Uterus (tissue), 4 donors: Measurements from ENCODE around the gene GSC2. TPM values are rescaled to one million over a fixed set of nuclear protein-coding genes. Genes with fewer than 3 reads are reported as not detected.

Experiments used
- DNase-seq, 2 donors: peaks; one replicate each; pipeline ENCODE4 v3.0.0-alpha.2; 2019 to 2020
- H3K27ac ChIP-seq, 2 donors: fragments of 200-600 bp; sonication (generic); 1 replicate in 1 of 2; 2 replicates in 1 of 2; pipeline ENCODE4 v1.5.1; 2016 to 2018
- H3K27me3 ChIP-seq, 2 donors: fragments of 200-600 bp; sonication (generic); one replicate each; pipeline ENCODE4 v1.5.1; 2018 to 2019; ENCODE audit warnings: control low read depth in 1 of 2
- H3K36me3 ChIP-seq, 2 donors: fragments of 200-600 bp; sonication (generic); one replicate each; pipeline ENCODE4 v1.5.1; 2019; ENCODE audit warnings: control low read depth in 1 of 2
- H3K4me1 ChIP-seq, 2 donors: fragments of 200-600 bp; sonication (generic); one replicate each; pipeline ENCODE4 v1.5.1; 2018 to 2019; ENCODE audit warnings: control low read depth in 1 of 2
- H3K4me3 ChIP-seq, 2 donors: fragments of 200-600 bp; sonication (generic); 1 replicate in 1 of 2; 2 replicates in 1 of 2; pipeline ENCODE4 v1.5.1; 2018 to 2019; ENCODE audit warnings: mild to moderate bottlenecking in 1 of 2
- H3K9me3 ChIP-seq, 2 donors: fragments of 200-600 bp; sonication (generic); one replicate each; pipeline ENCODE4 v1.5.1; 2019; ENCODE audit warnings: control low read depth in 1 of 2
- CTCF ChIP-seq, 4 experiments: fragments of 200-600 bp in 2 of 4; fragments of 450-650 bp in 2 of 4; sonication (generic) in 2 of 4; IDR thresholded peaks; one replicate each; pipeline ENCODE4 v1.5.1; 2016 to 2019; ENCODE audit warnings: antibody characterized with exemption in 4 of 4, mild to moderate bottlenecking in 2 of 4, moderate library complexity in 1 of 4
- POLR2A ChIP-seq, 2 donors: fragments of 450-650 bp; IDR thresholded peaks; one replicate each; pipeline ENCODE4 v1.6.1; 2016; ENCODE audit warnings: antibody characterized with exemption in 2 of 2, mild to moderate bottlenecking in 1 of 2, moderate library complexity in 1 of 2
- intact Hi-C: fragments of 100-400 bp; cut with DNase I; formaldehyde crosslinking; loops from one replicate; pipeline ENCODE4 v1.15.1; 2023; ENCODE audit warnings: low total_unique reads
- total RNA-seq, 4 donors: library from RNA; depleted of rRNA in 3 of 4; stranded (reverse); fragments of >200 nt in 3 of 4; gene quantifications; one replicate each; pipeline versions ENCODE4 v1.1.0 to v1.2.4, GENCODE V29; 2014 to 2023
- donor health status: DM: yes; HTN: yes; CAD: no.

GSC2 gene
- total RNA-seq, 4 donors from 2014 or later, result not detected

DNA sequence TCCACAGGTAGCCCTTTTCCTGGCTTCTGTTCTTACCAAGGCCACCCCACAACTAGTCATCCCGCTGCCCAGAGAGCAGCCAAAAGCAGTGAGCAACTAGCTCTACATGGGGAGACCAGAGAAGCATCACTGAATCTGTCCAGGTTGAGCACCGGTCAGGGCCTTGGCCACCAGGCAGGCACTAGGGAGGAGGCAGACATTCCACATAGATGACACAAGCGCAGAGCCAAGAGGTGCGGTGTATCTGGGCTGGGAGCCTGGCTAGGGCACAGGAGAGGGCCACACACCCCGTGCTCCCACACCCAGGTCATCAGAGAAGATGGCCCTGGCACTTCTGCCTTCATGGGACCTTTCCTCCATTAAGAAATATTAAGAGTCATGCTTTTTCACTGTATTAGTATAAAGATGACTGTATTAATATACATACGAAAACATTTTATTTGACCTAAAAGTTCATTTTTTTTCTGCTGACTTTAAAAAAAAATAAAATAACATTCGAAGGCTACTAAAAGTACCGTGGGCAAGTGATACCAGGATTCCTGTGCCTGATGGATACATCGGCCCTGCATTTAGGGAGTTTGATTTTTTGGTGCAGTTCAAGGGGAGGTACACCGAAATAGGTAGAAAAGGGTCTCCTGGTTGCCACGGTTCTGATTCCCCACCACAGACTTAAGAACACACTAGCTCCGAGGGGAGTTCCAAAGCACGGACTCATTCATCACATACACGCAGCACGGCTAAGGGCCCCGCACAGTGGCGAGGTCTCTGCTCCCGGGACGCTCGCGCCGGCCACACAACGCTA, 29.1 kb downstream of the GSC2 start:
- Histone ChIP-seq H3K36me3 (no peaks in the 10 kb centered on the region), H3K27ac (peak overlapping the region; percentile 84 to 90), H3K4me3 (peak overlapping the region; percentile 84 to 85), H3K9me3 (no peaks in the 10 kb centered on the region), H3K27me3 (no peaks in the 10 kb centered on the region), H3K4me1 (peaks cover 0 to 35% of the 10 kb centered on the region in 2 donors)
- TF ChIP-seq CTCF (IDR thresholded peaks at IDR 0.05), result no peak
- no peak for TF ChIP-seq POLR2A (IDR thresholded peaks at IDR 0.05)
- intact Hi-C loops, result no loop called here
- DNase-seq, result no peak

DNA sequence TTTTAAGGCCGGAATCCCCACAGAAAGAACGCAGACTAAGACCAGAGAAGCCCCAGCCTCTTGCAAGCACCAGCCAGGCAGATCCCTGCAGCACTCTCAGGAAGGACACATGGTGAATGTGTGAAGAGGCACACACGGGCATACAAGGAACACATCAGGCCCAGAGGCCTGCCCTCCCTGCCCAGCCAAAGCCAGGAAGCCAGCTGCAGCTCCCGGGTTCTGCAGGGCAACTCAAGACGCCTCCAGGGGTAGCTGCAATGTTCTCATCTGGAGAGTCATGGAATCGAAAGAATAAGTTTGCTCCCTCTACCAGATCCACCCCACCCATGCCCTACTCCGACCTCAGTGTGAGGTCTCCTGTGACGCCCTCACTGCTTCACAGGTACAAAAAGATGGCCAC, 30.1 kb downstream of the GSC2 start:
- Histone ChIP-seq H3K27me3 (no peaks in the 10 kb centered on the region), H3K9me3 (no peaks in the 10 kb centered on the region), H3K4me1 (peaks cover 0 to 35% of the 10 kb centered on the region in 2 donors), H3K36me3 (no peaks in the 10 kb centered on the region), H3K27ac (no peak overlapping the region), H3K4me3 (no peak overlapping the region)
- no peak for DNase-seq
- no peak for TF ChIP-seq POLR2A (IDR thresholded peaks at IDR 0.05)
- no peak for TF ChIP-seq CTCF (IDR thresholded peaks at IDR 0.05)
- intact Hi-C loops, result no loop called here

GRCh38 chr22:19118329-19118880, 31.7 kb downstream of the GSC2 start:
- no peaks in the 10 kb centered on the region for H3K9me3 ChIP-seq
- H3K36me3 ChIP-seq, result no peaks in the 10 kb centered on the region
- peaks cover 0 to 35% of the 10 kb centered on the region in 2 donors for H3K4me1 ChIP-seq
- no peak for DNase-seq
- no peak overlapping the region for H3K27ac ChIP-seq
- H3K27me3 ChIP-seq, result no peaks in the 10 kb centered on the region
- intact Hi-C loops, result no loop called here
- H3K4me3 ChIP-seq, result no peak overlapping the region
- TF ChIP-seq POLR2A (IDR thresholded peaks at IDR 0.05) (no peak), CTCF (IDR thresholded peaks at IDR 0.05) (no peak)

GRCh38 chr22:19117111-19117512, 33.0 kb downstream of the GSC2 start:
- H3K36me3 ChIP-seq, result no peaks in the 10 kb centered on the region
- intact Hi-C loops, result no loop called here
- no peak overlapping the region for H3K27ac ChIP-seq
- H3K4me1 ChIP-seq, result peaks cover 0 to 35% of the 10 kb centered on the region in 2 donors
- no peak for TF ChIP-seq CTCF (IDR thresholded peaks at IDR 0.05)
- no peak for TF ChIP-seq POLR2A (IDR thresholded peaks at IDR 0.05)
- H3K9me3 ChIP-seq, result no peaks in the 10 kb centered on the region
- no peak for DNase-seq
- no peak overlapping the region for H3K4me3 ChIP-seq
- H3K27me3 ChIP-seq, result no peaks in the 10 kb centered on the region

GRCh38 chr22:19115628-19116027, 34.5 kb downstream of the GSC2 start:
- TF ChIP-seq CTCF (IDR thresholded peaks at IDR 0.05) (no peak), POLR2A (IDR thresholded peaks at IDR 0.05) (no peak)
- Histone ChIP-seq H3K27ac (no peak overlapping the region), H3K36me3 (no peaks in the 10 kb centered on the region), H3K4me1 (peaks cover 0 to 30% of the 10 kb centered on the region in 2 donors), H3K4me3 (no peak overlapping the region), H3K9me3 (no peaks in the 10 kb centered on the region), H3K27me3 (no peaks in the 10 kb centered on the region)
- DNase-seq, result no peak
- intact Hi-C loops, result no loop called here
